ENCODE measurements around the gene NUDT14.

DNA sequence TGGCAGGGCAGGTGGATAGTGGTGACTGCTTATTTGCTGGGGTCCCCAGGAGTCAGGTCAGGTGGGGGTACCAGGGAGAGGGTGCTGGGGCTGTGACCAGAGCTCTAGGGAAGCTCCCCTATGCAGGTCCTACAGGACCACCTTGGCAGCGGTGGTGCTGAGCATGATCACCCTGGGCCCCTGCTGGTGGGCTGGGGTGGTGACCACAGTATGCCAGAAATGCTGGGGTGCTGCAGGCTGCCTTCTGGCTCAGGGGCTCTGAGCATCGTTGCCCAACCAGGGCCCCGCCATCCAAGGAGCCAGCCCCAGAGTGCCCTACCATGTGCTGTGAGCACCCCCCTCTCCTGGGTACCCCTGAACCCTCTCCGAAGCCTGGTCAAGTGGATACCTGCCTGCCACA lies 17.5 kb upstream of the NUDT14 start:
- TF ChIP-seq, protein P1, sequence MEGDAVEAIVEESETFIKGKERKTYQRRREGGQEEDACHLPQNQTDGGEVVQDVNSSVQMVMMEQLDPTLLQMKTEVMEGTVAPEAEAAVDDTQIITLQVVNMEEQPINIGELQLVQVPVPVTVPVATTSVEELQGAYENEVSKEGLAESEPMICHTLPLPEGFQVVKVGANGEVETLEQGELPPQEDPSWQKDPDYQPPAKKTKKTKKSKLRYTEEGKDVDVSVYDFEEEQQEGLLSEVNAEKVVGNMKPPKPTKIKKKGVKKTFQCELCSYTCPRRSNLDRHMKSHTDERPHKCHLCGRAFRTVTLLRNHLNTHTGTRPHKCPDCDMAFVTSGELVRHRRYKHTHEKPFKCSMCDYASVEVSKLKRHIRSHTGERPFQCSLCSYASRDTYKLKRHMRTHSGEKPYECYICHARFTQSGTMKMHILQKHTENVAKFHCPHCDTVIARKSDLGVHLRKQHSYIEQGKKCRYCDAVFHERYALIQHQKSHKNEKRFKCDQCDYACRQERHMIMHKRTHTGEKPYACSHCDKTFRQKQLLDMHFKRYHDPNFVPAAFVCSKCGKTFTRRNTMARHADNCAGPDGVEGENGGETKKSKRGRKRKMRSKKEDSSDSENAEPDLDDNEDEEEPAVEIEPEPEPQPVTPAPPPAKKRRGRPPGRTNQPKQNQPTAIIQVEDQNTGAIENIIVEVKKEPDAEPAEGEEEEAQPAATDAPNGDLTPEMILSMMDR (IDR thresholded peaks at IDR 0.05): no peak
- no peak for TF ChIP-seq POLR2A (IDR thresholded peaks at IDR 0.05)

Data from esophagus squamous epithelium (tissue), 4 donors.